NT2/D1 (cell line): ENCODE measurements around the gene ARPIN.

Source experiments
- SUZ12 ChIP-seq: IDR thresholded peaks from 2 replicates; pipeline ENCODE4 v1.6.1; 2011; ENCODE audit not compliant: insufficient read length, insufficient read depth; ENCODE audit errors: extremely low read depth
- YY1 ChIP-seq: IDR thresholded peaks from 2 replicates; pipeline ENCODE4 v1.6.1; 2011; ENCODE audit not compliant: insufficient read length, insufficient read depth
- ZNF274 ChIP-seq: IDR thresholded peaks from 2 replicates; pipeline ENCODE4 v1.6.1; 2011; ENCODE audit warnings: mild to moderate bottlenecking, low read depth, low read length

DNA sequence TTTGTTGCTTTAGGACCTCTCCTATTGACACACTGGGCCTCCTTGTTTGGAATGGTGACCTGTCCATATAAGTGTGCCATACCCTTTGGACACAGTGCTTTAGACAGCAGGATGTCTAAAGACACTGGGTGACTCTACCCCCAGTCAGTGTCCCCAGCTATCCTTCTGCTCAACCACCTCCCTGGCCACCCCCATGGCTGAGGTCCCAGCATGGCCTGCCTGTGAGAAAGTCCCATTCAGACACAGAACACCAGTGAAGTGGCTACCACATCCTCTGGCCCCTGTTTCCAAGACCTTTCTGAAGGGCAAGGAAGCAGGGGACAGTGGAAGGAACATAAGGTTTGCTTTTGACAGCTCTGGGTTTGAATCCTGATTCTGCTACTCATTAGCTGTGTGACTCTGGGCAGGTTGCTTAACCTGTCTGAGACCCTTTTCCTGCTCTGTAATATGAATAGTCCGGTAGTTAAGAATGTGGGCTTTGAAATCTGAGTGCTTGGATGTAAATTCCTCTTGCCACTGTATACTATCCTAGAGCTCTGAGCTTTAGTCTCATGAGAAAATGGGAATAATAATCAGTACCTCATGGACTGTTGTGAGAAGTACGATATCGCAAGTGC lies 12.7 kb downstream of the ARPIN start:
- no peak for TF ChIP-seq SUZ12
- TF ChIP-seq YY1, result no peak
- no peak for TF ChIP-seq ZNF274
